ENCODE measurements around the gene GRM8.

Gene GRM8

GRCh38 chr7:127035203-127035849 lies 217.4 kb downstream of the GRM8 start:
- in situ Hi-C loops (cut with MboI; ENCODE audit: low sequenced_read_pairs), result no loop called here

DNA sequence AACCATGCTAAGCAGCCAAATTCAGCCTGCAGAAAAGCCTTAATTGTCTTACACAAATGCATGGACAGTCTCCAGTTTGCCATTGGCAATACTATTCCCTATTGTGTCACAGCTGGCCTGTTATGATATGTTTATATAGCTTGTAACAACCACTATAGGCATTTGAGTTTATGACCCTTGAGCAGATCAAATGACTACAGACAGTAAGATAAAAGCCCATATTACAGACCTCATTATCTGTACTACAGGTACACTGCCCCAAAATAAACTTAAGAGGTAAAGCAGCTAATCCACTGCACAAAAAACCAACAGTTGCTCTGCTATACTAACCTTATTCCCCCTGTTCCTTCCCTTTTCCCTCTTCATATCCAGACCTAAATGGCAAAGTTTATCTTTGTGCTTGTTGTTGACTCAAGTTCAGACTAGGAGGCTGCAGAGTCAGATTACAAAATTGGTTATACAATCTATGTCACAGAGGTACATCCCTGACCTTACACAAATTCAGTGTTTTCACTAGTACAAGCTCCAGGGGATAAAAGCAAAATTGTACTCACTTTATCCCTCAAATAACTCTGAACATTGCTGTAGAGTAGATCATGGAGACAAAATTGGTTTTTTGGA lies 218.4 kb downstream of the GRM8 start:
- in situ Hi-C loops (cut with MboI; ENCODE audit: low sequenced_read_pairs), result no loop called here

GRCh38 chr7:127029823-127030222 lies 222.9 kb downstream of the GRM8 start:
- in situ Hi-C loops (cut with MboI; ENCODE audit: low sequenced_read_pairs), result no loop called here

DNA sequence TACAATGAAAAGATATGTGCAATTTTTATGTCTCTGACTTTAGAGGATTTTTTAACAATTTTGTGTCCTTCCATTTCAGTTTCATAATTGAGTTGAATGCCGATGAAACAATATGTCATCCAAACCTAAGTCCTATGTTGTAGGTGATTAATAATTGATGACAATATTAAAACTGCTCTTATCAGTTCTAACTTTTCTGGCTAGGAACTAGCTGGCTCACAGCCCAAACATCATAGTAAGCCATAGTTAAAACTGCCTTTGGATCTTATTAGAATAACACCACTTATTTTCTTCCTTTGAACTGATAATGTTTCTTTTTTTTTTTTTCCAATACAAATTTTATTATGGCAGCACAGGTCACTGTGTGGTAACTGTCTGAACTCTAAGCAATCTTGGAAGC lies 230.9 kb downstream of the GRM8 start:
- in situ Hi-C loops (cut with MboI; ENCODE audit: low sequenced_read_pairs), result no loop called here

DNA sequence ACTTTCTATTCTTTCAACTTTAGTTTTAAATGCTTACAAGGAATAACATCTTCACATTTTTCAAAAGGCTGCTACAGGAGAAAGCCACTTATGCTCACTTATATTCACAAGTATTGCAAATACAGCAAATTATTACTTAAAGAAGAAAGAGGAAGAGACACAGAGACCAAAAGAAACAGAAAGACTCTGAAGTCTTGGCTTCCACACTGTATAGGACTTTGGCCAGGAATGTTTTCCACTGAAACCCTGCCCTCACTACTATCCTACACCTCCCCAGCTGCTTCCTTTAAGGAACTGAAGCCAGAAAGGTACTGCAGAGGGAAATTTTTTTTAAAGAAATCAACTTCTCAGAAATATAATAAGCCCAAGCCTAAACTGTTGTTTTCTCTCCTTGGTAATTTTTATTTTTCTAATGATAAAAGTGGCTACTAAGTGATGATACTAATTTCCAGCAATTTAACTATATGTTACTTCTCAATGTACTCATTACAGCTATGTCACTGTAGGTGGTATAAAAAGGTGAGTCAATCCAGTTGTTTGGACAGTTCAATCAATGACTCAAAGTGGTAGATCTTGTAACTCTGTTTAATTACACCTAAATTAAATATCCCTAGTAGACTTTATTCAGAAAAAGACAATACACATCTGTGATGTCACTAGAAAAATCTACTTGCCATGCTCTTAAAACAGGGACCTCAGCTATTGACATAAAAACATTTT lies 231.6 kb downstream of the GRM8 start:
- in situ Hi-C loops (cut with MboI; ENCODE audit: low sequenced_read_pairs), result no loop called here

DNA sequence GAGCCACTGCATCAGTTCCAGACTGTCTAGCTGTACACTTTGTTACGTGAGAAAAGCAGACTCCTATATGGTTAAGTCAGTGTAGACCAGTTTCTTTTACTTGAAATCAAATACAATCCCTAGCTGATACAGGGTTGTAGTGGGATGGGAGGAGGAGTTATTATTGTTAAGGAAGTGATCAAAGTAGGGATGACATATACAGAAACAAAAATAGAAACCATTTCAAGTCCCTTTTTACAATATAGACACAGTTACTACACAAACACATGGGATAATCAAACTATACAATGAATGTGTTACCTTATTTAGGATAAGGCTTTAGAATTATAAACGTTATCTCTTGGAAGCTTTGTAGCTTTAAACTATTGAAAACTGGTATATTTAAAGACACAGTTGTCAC lies 233.9 kb downstream of the GRM8 start:
- in situ Hi-C loops (cut with MboI; ENCODE audit: low sequenced_read_pairs), result no loop called here

- in situ Hi-C loops (cut with MboI; ENCODE audit: low sequenced_read_pairs), result no loop called here
Observed at GRCh38 chr7:127017196-127017595, 235.5 kb downstream of the GRM8 start.

DNA sequence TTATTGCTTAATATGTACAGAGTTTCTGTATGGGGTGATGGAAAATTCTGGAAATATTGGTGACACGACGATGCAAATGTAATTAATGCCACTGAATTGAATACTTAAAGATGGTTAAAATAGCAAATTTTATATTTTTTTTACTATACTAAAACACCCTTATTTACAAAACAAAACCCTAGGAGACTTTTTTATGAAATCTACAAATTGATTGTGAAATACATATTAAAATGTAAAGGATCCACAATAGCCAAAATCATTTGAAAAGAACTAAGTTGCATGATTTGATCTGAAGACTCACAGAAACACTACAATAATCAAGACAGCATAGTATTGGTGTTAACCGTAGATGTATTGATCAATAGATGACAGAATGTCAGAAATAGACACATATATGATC lies 252.0 kb downstream of the GRM8 start:
- in situ Hi-C loops (cut with MboI; ENCODE audit: low sequenced_read_pairs), result no loop called here

- in situ Hi-C loops (cut with MboI; ENCODE audit: low sequenced_read_pairs), result no loop called here
Observed at GRCh38 chr7:126996659-126997058, 256.1 kb downstream of the GRM8 start.

DNA sequence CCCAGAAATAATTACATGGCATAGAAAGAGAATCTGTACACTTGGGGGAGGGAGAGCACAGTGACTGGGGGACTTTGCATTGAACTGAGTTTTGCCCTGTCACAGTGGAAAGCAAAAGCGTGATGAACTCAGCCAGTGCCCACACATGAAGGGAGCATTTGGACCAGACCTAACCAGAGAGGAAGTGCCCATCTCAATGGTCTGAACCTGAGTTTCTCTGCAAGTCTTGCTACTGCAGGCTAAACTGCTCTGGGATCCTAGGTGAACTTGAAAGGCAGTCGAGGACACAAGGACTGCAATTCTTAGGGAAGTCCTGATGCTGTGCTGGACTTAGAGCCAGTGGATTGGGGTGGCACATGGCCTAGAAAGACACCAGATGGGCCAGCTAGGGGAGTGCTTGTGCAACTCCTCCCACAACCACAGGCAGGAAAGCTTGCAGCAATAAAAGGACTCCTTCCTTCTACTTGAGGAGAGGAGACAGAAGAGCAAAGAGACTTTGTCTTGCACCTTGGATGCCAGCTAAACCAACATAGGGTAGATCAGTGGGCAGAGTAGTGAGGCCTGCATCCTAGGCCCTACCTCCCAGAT lies 259.0 kb downstream of the GRM8 start:
- in situ Hi-C loops (cut with MboI; ENCODE audit: low sequenced_read_pairs), result no loop called here

DNA sequence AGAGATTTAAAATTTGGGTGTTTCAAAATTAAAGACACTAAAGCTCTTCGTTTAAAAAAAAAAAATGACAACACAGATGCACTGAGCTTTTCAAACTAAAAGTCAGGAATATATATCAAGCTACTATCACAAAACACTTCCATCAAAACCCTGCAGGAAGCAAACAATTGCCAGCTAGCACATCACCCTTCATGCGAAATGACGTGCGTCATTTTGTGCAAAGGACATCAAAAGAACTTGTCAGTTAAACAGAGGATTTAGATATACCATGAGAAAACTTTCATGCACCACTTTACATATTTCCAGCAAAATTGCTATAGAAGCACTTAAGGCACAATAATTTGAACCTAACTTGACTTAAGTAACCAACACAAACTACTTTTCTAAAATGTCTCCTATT lies 264.7 kb downstream of the GRM8 start:
- in situ Hi-C loops (cut with MboI; ENCODE audit: low sequenced_read_pairs), result no loop called here

DNA sequence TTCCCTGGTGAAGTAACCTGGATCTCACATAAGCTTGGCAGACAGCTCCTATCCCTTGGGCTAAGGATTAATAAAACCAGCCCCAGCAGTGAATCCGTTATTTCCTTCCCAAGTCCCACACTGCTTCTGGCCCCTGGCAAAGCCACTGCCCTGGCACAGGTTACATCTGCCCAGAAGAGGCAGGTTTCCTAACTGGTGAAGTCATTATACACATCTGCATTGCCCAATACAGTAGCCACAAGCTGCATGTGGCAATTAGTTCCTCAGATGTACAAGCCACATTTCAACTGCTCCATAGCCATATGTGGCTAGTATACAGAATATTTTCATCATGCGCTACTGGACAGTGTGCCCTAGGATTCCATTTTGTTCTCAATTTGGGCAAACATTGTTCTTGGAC lies 273.0 kb downstream of the GRM8 start:
- in situ Hi-C loops (cut with MboI; ENCODE audit: low sequenced_read_pairs), result no loop called here

DNA sequence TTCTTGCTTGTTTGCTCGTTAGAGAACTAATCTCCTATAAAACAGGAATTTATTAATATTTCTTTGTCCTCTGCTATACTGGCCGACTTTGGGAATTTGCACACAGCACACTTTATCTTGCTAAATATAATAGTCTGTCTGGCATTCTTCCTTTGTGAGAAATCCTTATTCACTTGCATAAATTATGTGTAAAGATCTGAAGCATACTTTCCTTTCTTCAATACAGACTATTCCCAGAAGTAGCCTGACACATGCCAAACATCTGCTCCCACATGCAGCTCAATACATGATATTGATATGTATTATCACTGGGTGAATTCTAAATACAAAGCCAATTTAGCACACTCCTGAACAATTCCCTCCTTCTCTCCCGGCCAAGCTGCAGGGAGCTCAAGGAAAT lies 273.9 kb downstream of the GRM8 start:
- in situ Hi-C loops (cut with MboI; ENCODE audit: low sequenced_read_pairs), result no loop called here

DNA sequence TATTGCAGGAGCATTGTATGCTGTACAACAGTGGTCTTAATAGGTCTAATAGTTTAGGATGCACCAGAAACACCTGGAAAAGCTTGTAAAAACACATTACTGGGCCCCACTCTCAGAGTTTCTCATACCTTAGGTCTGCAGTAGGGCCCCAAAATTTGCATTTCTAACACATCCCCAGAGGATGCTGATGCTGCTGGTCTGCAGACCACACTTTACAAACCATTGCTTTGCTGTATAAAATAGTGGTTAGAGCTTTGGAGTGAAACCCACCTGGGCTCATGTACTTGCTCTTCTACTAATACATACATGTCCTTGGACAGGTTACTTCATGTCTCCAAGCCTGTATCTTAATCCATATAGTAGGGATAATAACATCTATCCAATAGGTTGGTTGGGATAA lies 279.7 kb downstream of the GRM8 start:
- in situ Hi-C loops (cut with MboI; ENCODE audit: low sequenced_read_pairs), result no loop called here

DNA sequence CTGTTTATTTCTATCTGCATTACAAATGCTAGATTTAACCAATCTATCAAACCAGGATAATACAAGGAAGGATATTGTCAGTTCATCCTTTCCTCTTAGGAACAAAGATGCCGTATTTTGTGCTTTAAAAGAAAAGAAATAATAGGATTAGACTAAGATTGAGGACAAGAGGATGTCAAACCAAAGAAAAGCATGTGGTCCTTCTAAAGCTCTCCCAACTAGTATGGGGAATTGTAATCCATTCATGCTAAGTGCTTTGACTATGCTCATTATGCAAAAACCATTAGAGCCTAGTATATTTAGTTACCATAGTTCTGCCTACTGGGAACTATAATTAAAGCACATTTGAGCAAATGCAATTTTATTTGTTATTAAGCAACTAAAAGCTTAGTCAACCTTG lies 280.2 kb downstream of the GRM8 start:
- in situ Hi-C loops (cut with MboI; ENCODE audit: low sequenced_read_pairs), result no loop called here

DNA sequence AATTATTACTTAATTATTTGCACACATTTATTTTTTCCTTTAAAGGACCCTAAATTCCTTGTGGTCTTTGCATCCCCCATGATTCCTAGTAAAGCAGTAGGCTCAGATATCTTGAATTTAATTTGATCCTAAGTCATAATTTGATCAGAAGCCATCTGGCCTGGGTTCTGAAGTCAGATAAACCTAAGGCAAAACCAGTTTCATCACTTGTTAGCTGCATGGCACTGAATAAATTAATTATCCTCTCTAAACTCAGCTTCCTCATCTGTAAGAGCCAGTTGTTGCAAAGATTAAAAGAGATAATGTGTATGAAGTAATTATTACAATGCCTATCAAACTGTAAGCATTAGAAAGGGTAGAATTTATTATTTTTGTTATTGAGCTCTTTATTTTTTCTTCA lies 293.1 kb downstream of the GRM8 start:
- in situ Hi-C loops (cut with MboI; ENCODE audit: low sequenced_read_pairs), result no loop called here

DNA sequence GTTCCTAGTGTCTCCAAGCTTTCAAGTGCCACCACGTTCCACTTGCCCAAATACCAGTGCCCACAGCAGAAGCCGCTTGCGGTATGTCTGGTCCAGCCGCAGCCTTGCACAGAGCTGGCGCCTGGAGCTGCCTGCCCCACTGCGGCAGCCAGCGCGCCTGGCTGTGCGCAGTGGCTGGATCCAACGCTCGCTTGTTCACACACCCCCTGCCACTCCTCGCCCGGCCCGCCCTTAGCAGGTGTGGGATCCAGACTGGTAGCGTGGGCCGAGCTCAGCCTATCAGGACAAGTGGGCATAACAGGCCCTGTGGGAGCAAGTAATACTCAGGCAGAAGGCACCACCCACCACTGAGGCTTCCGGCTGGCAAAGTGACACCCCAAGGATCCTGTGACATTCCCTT lies 294.4 kb downstream of the GRM8 start:
- in situ Hi-C loops (cut with MboI; ENCODE audit: low sequenced_read_pairs), result no loop called here

- in situ Hi-C loops (cut with MboI; ENCODE audit: low sequenced_read_pairs), result no loop called here
Observed at GRCh38 chr7:126957443-126957842, 295.3 kb downstream of the GRM8 start.

- in situ Hi-C loops (cut with MboI; ENCODE audit: low sequenced_read_pairs), result no loop called here
Observed at GRCh38 chr7:126953461-126953860, 299.3 kb downstream of the GRM8 start.

- in situ Hi-C loops (cut with MboI; ENCODE audit: low sequenced_read_pairs), result no loop called here
Observed at GRCh38 chr7:126948664-126949063, 304.1 kb downstream of the GRM8 start.

- in situ Hi-C loops (cut with MboI; ENCODE audit: low sequenced_read_pairs), result no loop called here
Observed at GRCh38 chr7:126940723-126941307, 311.9 kb downstream of the GRM8 start.

DNA sequence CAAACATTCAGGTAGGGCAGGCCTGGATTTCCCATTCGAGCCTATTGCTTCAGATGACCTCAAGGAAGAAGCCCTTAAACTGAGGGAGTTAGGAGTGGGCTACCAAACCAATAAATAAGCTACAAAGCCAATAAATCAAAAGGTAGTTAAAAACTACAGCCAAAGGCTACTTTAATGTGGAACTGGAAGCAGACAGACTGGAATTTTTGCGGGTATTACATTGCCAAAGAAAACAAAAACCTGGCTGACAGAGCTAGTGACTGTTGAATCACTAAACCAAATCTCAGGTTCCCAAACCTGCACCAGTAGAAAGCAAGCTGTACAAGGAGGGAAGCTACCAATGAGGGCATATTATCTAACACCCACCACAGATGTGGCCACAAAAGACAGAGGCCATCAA lies 315.6 kb downstream of the GRM8 start:
- in situ Hi-C loops (cut with MboI; ENCODE audit: low sequenced_read_pairs), result no loop called here

Measured in HL-60/S4 treated with retinoic acid at 250 ng/mL for 4 days and 3 days (cell line).